Measurements from ENCODE around the gene ABCB11. TPM values are rescaled to one million over a fixed set of nuclear protein-coding genes. Genes with fewer than 3 reads are reported as not detected.

ABCB11 gene
- total and polyA plus RNA-seq, 7 donors, result under 0.01 to 0.93 (median 0.55) TPM; not detected in 2

DNA sequence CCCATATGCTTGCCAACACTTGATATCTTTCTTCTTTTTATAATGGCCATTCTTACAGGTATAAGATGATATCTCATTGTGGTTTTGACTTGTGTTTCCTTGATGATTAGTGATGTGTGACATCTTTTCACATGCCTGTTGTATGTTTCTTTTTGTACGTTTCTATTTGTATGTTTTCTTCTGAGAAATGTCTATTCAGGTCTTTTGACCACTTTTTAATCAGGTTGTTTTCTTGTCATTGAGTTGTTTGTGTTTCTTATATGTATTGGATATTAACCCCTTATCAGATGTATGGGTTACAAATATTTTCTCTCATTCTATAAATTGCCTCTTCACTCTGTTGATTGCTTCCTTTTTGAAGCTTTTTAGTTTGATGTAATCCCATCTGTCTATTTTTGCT, 42.4 kb downstream of the ABCB11 start:
- no peaks in the 10 kb centered on the region for H3K27me3 ChIP-seq
- intact Hi-C loops (cut with DNase I), result no loop called here
- no peak overlapping the region for H3K27ac ChIP-seq

DNA sequence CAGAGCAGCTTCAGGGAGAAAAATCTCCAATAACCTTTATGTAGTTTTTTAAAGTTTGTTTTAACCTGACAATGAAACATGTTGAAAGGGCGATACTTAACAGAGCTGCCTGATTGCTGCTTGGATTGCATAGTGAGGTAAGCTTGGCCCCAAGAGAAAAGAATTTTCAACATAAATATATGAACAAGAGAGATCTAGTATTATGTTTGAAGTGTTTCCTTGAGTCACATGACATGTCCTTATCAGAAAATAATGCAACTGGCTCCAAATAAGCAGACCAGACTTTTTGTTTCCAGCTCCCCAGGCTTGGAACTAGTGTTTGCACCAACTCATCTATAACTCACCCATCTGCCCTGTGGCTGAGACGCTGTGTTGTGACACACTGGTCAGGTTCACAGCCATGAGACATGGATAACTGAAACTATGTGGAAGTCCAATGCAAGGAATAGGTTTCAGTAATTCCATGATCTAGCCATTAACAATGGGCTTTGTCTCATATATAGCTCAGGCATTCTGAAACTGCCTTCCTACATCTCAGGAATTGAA, 44.7 kb downstream of the ABCB11 start:
- Histone ChIP-seq H3K4me1 (peaks cover 0 to 8% (median 4%) of the 10 kb centered on the region in 4 donors), H3K9me3 (no peaks in the 10 kb centered on the region), H3K27me3 (no peaks in the 10 kb centered on the region), H3K4me3 (no peak overlapping the region), H3K27ac (no peak overlapping the region), H3K36me3 (no peaks in the 10 kb centered on the region)
- no peak for DNase-seq
- intact Hi-C loops (cut with DNase I), result no loop called here
- no peak for TF ChIP-seq POLR2A (IDR thresholded peaks at IDR 0.05)
- TF ChIP-seq, protein P1, sequence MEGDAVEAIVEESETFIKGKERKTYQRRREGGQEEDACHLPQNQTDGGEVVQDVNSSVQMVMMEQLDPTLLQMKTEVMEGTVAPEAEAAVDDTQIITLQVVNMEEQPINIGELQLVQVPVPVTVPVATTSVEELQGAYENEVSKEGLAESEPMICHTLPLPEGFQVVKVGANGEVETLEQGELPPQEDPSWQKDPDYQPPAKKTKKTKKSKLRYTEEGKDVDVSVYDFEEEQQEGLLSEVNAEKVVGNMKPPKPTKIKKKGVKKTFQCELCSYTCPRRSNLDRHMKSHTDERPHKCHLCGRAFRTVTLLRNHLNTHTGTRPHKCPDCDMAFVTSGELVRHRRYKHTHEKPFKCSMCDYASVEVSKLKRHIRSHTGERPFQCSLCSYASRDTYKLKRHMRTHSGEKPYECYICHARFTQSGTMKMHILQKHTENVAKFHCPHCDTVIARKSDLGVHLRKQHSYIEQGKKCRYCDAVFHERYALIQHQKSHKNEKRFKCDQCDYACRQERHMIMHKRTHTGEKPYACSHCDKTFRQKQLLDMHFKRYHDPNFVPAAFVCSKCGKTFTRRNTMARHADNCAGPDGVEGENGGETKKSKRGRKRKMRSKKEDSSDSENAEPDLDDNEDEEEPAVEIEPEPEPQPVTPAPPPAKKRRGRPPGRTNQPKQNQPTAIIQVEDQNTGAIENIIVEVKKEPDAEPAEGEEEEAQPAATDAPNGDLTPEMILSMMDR (IDR thresholded peaks at IDR 0.05), result no peak
- no peak for TF ChIP-seq EP300 (IDR thresholded peaks at IDR 0.05)
- TF ChIP-seq POLR2AphosphoS5 (IDR thresholded peaks at IDR 0.05), result no peak
- 88% methylated on average over 2 of the region's 2 CpGs for WGBS, 2 donors

More for the DNA sequence above, 42.4 kb downstream of the ABCB11 start:
- Histone ChIP-seq H3K4me3 (no peak overlapping the region), H3K9me3 (no peaks in the 10 kb centered on the region), H3K4me1 (peaks cover 0 to 8% (median 4%) of the 10 kb centered on the region in 4 donors), H3K36me3 (no peaks in the 10 kb centered on the region)
- no peak for DNase-seq
- WGBS, 2 donors, result 77 to 88% methylated on average over 1 of the region's 1 CpG
- no peak for TF ChIP-seq POLR2AphosphoS5 (IDR thresholded peaks at IDR 0.05)
- no peak for TF ChIP-seq EP300 (IDR thresholded peaks at IDR 0.05)
- TF ChIP-seq, protein P1 (IDR thresholded peaks at IDR 0.05), result no peak
- no peak for TF ChIP-seq POLR2A (IDR thresholded peaks at IDR 0.05)

DNA sequence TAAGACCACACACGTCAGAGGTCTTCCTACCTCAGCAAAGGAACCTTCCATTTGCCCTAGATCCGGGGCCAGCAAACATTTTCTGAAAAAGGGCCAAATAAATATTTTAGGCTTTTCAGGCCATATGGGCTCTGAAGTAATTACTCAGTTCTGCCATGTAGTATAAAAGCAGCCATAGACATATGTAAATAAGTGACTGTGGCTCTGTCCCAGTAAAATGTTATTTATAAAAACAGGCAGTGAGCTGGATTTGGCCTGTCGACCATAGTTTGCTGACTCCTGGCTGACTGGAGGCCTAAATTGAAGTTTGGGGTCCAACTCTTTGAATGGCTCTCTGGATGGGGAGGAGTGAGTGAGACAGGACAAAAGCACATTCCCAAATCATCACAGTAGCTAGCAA, 49.5 kb downstream of the ABCB11 start:
- TF ChIP-seq POLR2A (IDR thresholded peaks at IDR 0.05) (no peak), EP300 (IDR thresholded peaks at IDR 0.05) (no peak), POLR2AphosphoS5 (IDR thresholded peaks at IDR 0.05) (no peak)
- TF ChIP-seq, protein P1 (IDR thresholded peaks at IDR 0.05), result no peak
- 92 to 95% methylated on average over 3 of the region's 3 CpGs for WGBS, 2 donors
- no peaks in the 10 kb centered on the region for H3K36me3 ChIP-seq

DNA sequence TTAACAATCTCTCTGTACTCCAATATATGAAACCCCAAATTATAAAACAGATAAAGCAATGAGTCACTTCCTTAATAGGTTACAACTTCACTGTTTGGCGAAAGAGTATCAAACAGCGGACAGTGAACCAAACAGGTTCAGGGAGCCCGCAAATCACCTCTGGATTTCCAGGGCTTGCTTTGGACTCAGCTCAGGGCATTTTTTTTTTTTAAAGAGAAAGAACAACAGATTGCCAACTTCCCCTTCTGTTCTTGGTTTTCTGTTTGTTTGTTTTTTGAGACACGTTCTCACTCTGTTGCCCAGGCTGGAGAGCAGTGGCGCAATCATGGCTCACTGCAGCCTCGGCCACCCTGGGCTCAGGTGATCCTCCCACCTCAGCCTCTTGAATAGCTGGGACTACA, 52.7 kb downstream of the ABCB11 start:
- Histone ChIP-seq H3K27ac (no peak overlapping the region), H3K4me3 (no peak overlapping the region), H3K4me1 (no peaks in the 10 kb centered on the region), H3K36me3 (no peaks in the 10 kb centered on the region), H3K9me3 (no peaks in the 10 kb centered on the region), H3K27me3 (no peaks in the 10 kb centered on the region)
- intact Hi-C loops (cut with DNase I), result loop anchor here (10.0 kb wide), 1 partner anchor 486 kb away; no protein-coding TSS in a partner anchor
- DNase-seq, result no peak
- 53 to 80% methylated on average over 6 of the region's 6 CpGs for WGBS, 2 donors
- TF ChIP-seq EP300 (IDR thresholded peaks at IDR 0.05) (no peak), POLR2A (IDR thresholded peaks at IDR 0.05) (no peak), POLR2AphosphoS5 (IDR thresholded peaks at IDR 0.05) (no peak)
- TF ChIP-seq, protein P1 (IDR thresholded peaks at IDR 0.05), result no peak

More for the DNA sequence above, 49.5 kb downstream of the ABCB11 start:
- Histone ChIP-seq H3K4me3 (no peak overlapping the region), H3K27ac (no peak overlapping the region), H3K4me1 (peaks cover 0 to 8% (median 3%) of the 10 kb centered on the region in 4 donors), H3K27me3 (no peaks in the 10 kb centered on the region), H3K9me3 (no peaks in the 10 kb centered on the region)
- intact Hi-C loops (cut with DNase I), result no loop called here
- DNase-seq, result no peak

DNA sequence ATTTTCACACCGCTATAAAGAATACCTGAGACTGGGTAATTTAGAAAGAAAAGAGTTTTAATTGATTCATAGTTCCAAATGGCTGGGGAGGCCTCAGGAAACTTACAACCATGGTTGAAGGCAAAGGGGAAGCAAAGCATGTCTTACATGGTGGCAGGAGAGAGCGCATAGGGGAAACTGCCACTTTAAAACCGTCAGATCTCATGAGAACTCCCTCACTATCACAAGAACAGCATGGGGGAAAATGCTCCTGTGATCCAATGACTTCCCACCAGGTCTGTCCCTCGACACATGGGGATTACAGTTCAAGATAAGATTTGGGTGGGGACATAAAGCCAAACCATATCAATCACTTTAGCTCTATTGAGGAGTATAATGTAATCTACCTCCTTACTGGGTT, 53.5 kb downstream of the ABCB11 start:
- Histone ChIP-seq H3K36me3 (no peaks in the 10 kb centered on the region), H3K4me3 (no peak overlapping the region), H3K27ac (no peak overlapping the region), H3K27me3 (no peaks in the 10 kb centered on the region), H3K4me1 (no peaks in the 10 kb centered on the region), H3K9me3 (no peaks in the 10 kb centered on the region)
- no peak for DNase-seq
- intact Hi-C loops (cut with DNase I), result loop anchor here (10.0 kb wide), 1 partner anchor 487 kb away; no protein-coding TSS in a partner anchor
- TF ChIP-seq POLR2A (IDR thresholded peaks at IDR 0.05) (no peak), POLR2AphosphoS5 (IDR thresholded peaks at IDR 0.05) (no peak), EP300 (IDR thresholded peaks at IDR 0.05) (no peak)
- TF ChIP-seq, protein P1 (IDR thresholded peaks at IDR 0.05), result no peak
- WGBS, 2 donors, result 80 to 88% methylated on average over 4 of the region's 4 CpGs

Measured in sigmoid colon (tissue), 7 donors.